Progenitor cell of endocrine pancreas (in vitro differentiated cells): ENCODE results near the gene STX8. TPM values are rescaled to one million over a fixed set of nuclear protein-coding genes. Genes with fewer than 3 reads are reported as not detected.

Source experiments
- DNase-seq: peaks from one replicate; pipeline ENCODE4 v3.0.0; 2021; ENCODE audit warnings: low spot score; ENCODE audit not compliant: unreplicated experiment
- H3K27ac Mint-ChIP-seq: 2 replicates; pipeline ENCODE4 v1.8.0; 2021; ENCODE audit warnings: mild to moderate bottlenecking, moderate library complexity, mixed read lengths
- H3K27me3 Mint-ChIP-seq: 2 replicates; pipeline ENCODE4 v1.8.0; 2021; ENCODE audit warnings: mixed read lengths
- H3K36me3 Mint-ChIP-seq: 2 replicates; pipeline ENCODE4 v1.8.0; 2022; ENCODE audit warnings: mixed read lengths; ENCODE audit not compliant: insufficient read depth
- H3K4me1 Mint-ChIP-seq: 2 replicates; pipeline ENCODE4 v1.8.0; 2021; ENCODE audit warnings: low read depth, mixed read lengths
- H3K4me3 Mint-ChIP-seq: 2 replicates; pipeline ENCODE4 v1.8.0; 2021; ENCODE audit warnings: low read depth, mild to moderate bottlenecking, moderate library complexity, mixed read lengths
- H3K9me3 Mint-ChIP-seq: 2 replicates; pipeline ENCODE4 v1.8.0; 2021; ENCODE audit warnings: low read depth, mixed read lengths
- total RNA-seq: library from RNA; stranded (reverse); gene quantifications from 2 replicates; pipeline ENCODE4 v1.2.1, GENCODE V29; 2021
- TF ChIP-seq, protein P1 (sequence below): fragments of 200-600 bp; sonication (generic); IDR thresholded peaks from one replicate; pipeline ENCODE4 v1.5.0; 2021; ENCODE audit warnings: antibody characterized with exemption, mild to moderate bottlenecking; ENCODE audit not compliant: unreplicated experiment

The STX8 gene
- total RNA-seq, 1 donor from 2014 or later = 63.4 TPM

DNA sequence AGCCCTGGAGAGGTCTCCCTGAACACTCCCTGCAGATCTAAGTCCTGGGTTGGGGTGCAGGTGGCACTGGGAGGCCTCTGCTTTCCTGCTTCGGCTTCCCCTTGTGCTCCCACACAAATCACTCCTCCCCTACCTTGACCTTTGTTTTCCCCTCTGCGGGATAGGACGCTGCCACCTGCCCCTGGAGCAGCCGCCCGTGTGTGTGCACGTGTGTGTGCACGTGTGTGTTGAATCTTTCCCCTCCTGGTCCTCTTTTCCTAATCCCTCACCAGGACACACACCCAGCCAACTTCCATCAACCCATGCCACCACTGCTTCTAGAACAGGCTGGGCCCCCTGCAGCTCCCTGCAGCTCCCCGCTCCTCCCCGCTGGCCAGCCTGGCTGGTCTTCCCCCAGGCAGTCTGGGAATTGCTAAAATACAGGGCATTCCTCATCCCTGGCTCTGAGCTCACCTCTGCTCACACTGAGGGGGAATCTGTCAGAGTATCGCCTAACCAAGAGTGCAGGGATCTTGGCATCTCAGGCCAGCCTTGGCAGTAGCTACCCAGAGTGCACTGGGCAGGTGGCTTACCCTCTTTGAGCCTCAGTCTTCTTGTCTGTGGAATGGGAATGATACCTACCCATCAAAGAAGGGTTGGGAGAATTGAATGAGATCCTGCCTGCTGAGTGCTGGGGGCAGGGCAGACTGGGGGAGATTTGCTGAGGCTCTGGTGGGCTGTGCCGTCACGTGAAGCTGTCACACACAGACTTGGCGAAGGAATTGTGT is 355.8 kb downstream of the STX8 start:
- H3K27me3 Mint-ChIP-seq = peaks cover 21% of the 10 kb centered on the region
- DNase-seq = no peak
- TF ChIP-seq, protein P1, sequence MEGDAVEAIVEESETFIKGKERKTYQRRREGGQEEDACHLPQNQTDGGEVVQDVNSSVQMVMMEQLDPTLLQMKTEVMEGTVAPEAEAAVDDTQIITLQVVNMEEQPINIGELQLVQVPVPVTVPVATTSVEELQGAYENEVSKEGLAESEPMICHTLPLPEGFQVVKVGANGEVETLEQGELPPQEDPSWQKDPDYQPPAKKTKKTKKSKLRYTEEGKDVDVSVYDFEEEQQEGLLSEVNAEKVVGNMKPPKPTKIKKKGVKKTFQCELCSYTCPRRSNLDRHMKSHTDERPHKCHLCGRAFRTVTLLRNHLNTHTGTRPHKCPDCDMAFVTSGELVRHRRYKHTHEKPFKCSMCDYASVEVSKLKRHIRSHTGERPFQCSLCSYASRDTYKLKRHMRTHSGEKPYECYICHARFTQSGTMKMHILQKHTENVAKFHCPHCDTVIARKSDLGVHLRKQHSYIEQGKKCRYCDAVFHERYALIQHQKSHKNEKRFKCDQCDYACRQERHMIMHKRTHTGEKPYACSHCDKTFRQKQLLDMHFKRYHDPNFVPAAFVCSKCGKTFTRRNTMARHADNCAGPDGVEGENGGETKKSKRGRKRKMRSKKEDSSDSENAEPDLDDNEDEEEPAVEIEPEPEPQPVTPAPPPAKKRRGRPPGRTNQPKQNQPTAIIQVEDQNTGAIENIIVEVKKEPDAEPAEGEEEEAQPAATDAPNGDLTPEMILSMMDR = no peak
- H3K9me3 Mint-ChIP-seq = peaks cover 15% of the 10 kb centered on the region
- no peak overlapping the region for H3K4me3 Mint-ChIP-seq
- no peak overlapping the region for H3K27ac Mint-ChIP-seq
- H3K4me1 Mint-ChIP-seq = peaks cover 7% of the 10 kb centered on the region
- peaks cover 5% of the 10 kb centered on the region for H3K36me3 Mint-ChIP-seq

DNA sequence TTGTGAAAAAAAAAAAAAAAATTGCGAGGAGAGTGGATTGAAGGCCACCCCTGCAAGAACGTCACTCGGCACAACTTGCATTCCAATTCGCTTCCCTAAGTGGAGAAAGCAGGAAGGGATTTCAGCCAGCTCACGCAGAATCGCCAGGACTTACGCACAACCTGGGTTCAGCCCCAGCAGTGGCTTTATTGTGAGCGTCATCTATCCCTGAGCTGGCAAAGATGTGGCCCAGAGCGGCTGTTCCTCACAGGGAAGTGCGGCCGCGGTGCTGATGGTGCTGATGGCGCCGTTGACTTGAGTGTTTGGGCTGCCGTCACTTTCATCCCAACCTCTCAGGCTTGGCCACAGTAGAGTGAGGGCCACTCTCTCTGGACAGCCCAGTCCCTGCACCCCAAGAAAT is 356.7 kb downstream of the STX8 start:
- Mint-ChIP-seq H3K36me3 (peaks cover 5% of the 10 kb centered on the region), H3K27ac (no peak overlapping the region), H3K4me3 (no peak overlapping the region), H3K9me3 (peaks cover 15% of the 10 kb centered on the region), H3K4me1 (peaks cover 7% of the 10 kb centered on the region), H3K27me3 (peaks cover 13% of the 10 kb centered on the region)
- TF ChIP-seq, protein P1 = no peak
- DNase-seq = no peak

DNA sequence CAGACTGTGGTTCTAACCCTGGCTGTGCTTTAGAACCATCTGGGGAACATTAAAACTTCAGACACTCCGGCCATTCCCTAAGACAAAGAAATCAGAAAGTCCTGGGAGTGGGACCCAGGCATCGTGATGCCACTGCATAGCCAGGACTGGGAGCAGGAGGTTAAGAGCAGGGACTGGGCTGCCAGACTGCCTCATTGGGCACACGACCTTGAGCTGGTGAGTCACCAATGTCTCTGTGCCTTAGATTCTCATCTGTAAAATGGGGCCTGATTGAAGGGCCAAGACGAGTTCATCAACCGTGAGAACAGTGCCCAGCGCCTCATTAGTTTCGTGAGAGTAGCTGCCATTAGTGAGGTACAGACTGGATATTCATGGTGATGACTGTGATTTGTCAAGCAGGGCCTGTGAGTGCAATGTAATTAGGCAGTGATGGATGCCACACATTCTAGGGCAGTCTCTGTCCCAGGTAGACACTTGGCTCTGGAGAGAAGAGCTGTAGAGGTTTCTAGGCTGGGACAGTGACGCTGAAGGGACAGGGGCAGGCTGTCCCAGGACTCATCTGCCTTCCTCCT is 357.5 kb downstream of the STX8 start:
- no peak for DNase-seq
- Mint-ChIP-seq H3K27ac (peak overlapping the region; percentile 93), H3K36me3 (peaks cover 5% of the 10 kb centered on the region), H3K9me3 (peaks cover 15% of the 10 kb centered on the region), H3K4me1 (peaks cover 7% of the 10 kb centered on the region), H3K4me3 (no peak overlapping the region), H3K27me3 (peaks cover 7% of the 10 kb centered on the region)
- TF ChIP-seq, protein P1 = no peak

DNA sequence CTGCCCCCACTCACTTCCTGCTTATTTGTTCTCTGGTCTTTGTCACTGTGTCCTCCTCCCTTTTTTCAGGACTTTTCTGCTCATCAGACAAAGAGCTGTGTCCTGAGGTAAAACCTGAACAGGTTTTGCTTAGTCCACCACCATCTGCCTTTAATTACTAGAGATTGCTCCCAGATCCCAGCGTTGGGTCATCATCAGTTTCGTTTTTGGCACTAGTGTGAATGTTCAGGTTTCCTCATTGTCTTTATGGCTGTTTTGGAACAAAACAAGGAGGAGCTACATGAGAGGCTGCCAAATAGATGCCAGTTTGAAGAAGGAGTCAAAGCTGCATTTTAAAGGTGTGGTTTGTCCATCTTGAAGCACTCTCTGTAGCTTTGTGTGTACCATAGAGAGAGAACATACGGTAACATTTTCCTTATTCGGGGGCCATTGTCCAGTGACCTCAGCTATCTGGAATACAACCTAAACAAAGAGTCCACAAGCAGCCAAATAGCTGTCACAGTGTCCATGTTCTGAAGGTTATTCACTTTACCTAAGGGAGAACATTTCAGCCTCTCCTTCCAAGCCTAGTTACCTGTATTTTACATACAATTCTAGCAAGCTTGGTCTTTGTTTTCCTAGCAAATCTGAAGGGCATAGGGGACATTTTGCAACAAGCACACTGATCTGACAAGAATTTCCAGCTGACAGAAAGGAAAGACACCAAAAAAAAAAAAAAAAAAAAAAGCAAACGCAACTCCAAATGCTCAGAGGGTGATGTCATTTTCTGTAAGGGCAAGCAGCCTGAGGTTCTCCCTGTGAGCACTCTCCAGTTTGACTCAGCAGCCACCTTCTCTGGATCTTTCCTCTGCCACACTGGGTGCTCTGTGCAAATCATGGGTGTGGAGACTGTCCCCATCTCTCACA is 358.2 kb downstream of the STX8 start:
- Mint-ChIP-seq H3K27me3 (peaks cover 3% of the 10 kb centered on the region), H3K9me3 (peaks cover 15% of the 10 kb centered on the region), H3K4me3 (no peak overlapping the region), H3K27ac (peak overlapping the region; percentile 93), H3K4me1 (peaks cover 7% of the 10 kb centered on the region), H3K36me3 (peaks cover 5% of the 10 kb centered on the region)
- no peak for DNase-seq
- TF ChIP-seq, protein P1 = no peak

DNA sequence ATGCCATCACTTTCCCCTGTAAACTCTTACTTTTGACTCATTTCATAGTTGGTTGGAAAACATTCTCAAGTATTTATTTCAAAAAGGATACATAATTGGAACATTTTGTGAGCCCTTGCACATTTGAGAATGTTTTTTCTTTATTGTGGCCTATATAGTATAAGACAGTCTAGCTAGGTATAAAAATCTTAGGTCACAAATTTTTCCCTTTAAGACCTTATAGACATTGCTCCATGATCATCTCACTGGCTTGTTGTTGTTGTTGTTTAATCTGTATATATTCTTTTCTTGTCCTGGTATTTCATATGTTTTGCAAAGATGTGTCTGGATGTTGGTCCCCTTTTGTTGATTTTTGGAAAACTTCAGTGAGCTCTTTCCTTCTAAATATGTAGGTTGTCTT is 360.2 kb downstream of the STX8 start:
- H3K36me3 Mint-ChIP-seq = peaks cover 5% of the 10 kb centered on the region
- H3K4me1 Mint-ChIP-seq = peaks cover 5% of the 10 kb centered on the region
- no peak overlapping the region for H3K27ac Mint-ChIP-seq
- DNase-seq = no peak
- peaks cover 15% of the 10 kb centered on the region for H3K9me3 Mint-ChIP-seq
- peaks cover 13% of the 10 kb centered on the region for H3K27me3 Mint-ChIP-seq
- no peak overlapping the region for H3K4me3 Mint-ChIP-seq
- TF ChIP-seq, protein P1 = no peak
